ENCODE measurements around the gene CCS.

DNA sequence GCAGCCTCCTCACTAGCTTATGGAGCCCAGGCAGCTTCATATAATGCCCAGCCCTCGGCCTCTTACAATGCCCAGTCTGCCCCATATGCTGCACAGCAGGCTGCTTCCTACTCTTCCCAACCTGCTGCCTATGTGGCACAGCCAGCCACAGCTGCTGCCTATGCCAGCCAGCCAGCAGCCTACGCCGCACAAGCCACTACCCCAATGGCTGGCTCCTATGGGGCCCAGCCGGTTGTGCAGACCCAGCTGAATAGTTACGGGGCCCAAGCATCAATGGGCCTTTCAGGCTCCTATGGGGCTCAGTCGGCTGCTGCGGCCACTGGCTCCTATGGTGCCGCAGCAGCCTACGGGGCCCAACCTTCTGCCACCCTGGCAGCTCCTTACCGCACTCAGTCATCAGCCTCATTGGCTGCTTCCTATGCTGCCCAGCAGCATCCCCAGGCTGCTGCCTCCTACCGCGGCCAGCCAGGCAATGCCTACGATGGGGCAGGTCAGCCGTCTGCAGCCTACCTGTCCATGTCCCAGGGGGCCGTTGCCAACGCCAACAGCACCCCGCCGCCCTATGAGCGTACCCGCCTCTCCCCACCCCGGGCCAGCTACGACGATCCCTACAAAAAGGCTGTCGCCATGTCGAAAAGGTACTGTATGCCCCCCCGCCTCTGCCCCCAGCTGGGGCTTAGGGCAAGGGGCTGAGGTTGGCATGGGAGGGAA lies 32.2 kb downstream of the CCS start:
- TF ChIP-seq, protein P1, sequence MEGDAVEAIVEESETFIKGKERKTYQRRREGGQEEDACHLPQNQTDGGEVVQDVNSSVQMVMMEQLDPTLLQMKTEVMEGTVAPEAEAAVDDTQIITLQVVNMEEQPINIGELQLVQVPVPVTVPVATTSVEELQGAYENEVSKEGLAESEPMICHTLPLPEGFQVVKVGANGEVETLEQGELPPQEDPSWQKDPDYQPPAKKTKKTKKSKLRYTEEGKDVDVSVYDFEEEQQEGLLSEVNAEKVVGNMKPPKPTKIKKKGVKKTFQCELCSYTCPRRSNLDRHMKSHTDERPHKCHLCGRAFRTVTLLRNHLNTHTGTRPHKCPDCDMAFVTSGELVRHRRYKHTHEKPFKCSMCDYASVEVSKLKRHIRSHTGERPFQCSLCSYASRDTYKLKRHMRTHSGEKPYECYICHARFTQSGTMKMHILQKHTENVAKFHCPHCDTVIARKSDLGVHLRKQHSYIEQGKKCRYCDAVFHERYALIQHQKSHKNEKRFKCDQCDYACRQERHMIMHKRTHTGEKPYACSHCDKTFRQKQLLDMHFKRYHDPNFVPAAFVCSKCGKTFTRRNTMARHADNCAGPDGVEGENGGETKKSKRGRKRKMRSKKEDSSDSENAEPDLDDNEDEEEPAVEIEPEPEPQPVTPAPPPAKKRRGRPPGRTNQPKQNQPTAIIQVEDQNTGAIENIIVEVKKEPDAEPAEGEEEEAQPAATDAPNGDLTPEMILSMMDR (IDR thresholded peaks at IDR 0.05), result no peak
- no peak for TF ChIP-seq POLR2A (IDR thresholded peaks at IDR 0.05)

Measured in right lobe of liver (tissue), 4 donors.